ENCODE measurements around the gene MYO7A. TPM values are rescaled to one million over a fixed set of nuclear protein-coding genes. Genes with fewer than 3 reads are reported as not detected.

Gene MYO7A
- total RNA-seq, 2 experiments from 2014 or later = 0.09 to 0.14 TPM

DNA sequence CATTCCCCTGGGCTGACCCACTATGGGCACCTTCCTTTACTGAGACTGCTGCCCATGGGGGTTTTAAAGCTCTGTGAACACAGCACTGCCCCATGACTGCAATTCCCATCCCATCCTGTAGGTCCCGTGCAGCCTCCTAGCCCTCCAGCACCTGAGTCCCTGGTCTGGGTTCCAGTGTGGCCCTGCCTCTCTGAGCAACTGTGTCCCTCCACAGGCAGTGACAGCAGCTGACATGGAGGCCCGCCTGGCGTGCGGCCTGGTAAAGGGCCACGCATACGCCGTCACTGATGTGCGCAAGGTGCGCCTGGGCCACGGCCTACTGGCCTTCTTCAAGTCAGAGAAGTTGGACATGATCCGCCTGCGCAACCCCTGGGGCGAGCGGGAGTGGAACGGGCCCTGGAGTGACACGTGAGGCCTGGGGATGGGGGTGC is 12.8 kb upstream of the MYO7A start:
- ChIA-PET POLR2A (no interaction called here), CTCF (interaction anchor here (0.9 to 4.8 kb wide), 4 partner anchors 13 to 303 kb away, joined by 3 to 18 read pairs (median 8); partner anchors contain the start of gene MYO7A)
- no peaks in the 10 kb centered on the region for H3K9me3 Mint-ChIP-seq
- DNase-seq (no peak), ATAC-seq (peak; percentile 51)
- intact Hi-C loops (cut with micrococcal nuclease) = no loop called here
- no peaks in the 10 kb centered on the region for H3K27me3 Mint-ChIP-seq
- H3K4me1 Mint-ChIP-seq (ENCODE audit: low read depth) = no peaks in the 10 kb centered on the region
- H3K4me3 Mint-ChIP-seq = no peak overlapping the region
- H3K36me3 Mint-ChIP-seq (ENCODE audit: low read depth) = no peaks in the 10 kb centered on the region
- peak; percentile 37 for TF ChIP-seq CTCF (IDR thresholded peaks at IDR 0.05)
- H3K27ac Mint-ChIP-seq = no peak overlapping the region

- CTCF ChIA-PET = interaction anchor here (1.7 to 2.4 kb wide), 2 partner anchors 11 to 33 kb away, joined by 3 to 13 read pairs; partner anchors contain the start of gene MYO7A
- intact Hi-C loops (cut with micrococcal nuclease) = no loop called here
- ATAC-seq (no peak), DNase-seq (no peak)
- Mint-ChIP-seq H3K4me1 (ENCODE audit: low read depth) (no peaks in the 10 kb centered on the region), H3K36me3 (ENCODE audit: low read depth) (no peaks in the 10 kb centered on the region), H3K9me3 (no peaks in the 10 kb centered on the region), H3K27ac (no peak overlapping the region), H3K4me3 (no peak overlapping the region), H3K27me3 (no peaks in the 10 kb centered on the region)
- no peak for TF ChIP-seq CTCF (IDR thresholded peaks at IDR 0.05)
- POLR2A ChIA-PET = no interaction called here
Observed at GRCh38 chr11:77115956-77116355, 12.1 kb upstream of the MYO7A start.

- Mint-ChIP-seq H3K4me1 (ENCODE audit: low read depth) (no peaks in the 10 kb centered on the region), H3K4me3 (no peak overlapping the region), H3K27ac (no peak overlapping the region), H3K9me3 (no peaks in the 10 kb centered on the region), H3K36me3 (ENCODE audit: low read depth) (no peaks in the 10 kb centered on the region), H3K27me3 (no peaks in the 10 kb centered on the region)
- no peak for TF ChIP-seq CTCF (IDR thresholded peaks at IDR 0.05)
- DNase-seq (no peak), ATAC-seq (no peak)
- ChIA-PET CTCF (interaction anchor here (1.2 to 2.4 kb wide), 4 partner anchors 10 to 198 kb away, joined by 4 to 13 read pairs (median 6); partner anchors contain the start of gene MYO7A), POLR2A (no interaction called here)
- intact Hi-C loops (cut with micrococcal nuclease) = no loop called here
Observed at GRCh38 chr11:77117492-77117891, 10.6 kb upstream of the MYO7A start.

GRCh38 chr11:77118086-77118485 is 10.0 kb upstream of the MYO7A start:
- DNase-seq = no peak
- no peak for ATAC-seq
- intact Hi-C loops (cut with micrococcal nuclease) = no loop called here
- H3K9me3 Mint-ChIP-seq = no peaks in the 10 kb centered on the region
- no peak for TF ChIP-seq CTCF (IDR thresholded peaks at IDR 0.05)
- H3K36me3 Mint-ChIP-seq (ENCODE audit: low read depth) = no peaks in the 10 kb centered on the region
- H3K4me3 Mint-ChIP-seq = no peak overlapping the region
- no peak overlapping the region for H3K27ac Mint-ChIP-seq
- CTCF ChIA-PET = interaction anchor here (2.4 kb wide), 1 partner anchor 9 kb away, joined by 13 read pairs; the partner anchor contains the start of gene MYO7A
- no peaks in the 10 kb centered on the region for H3K4me1 Mint-ChIP-seq (ENCODE audit: low read depth)
- POLR2A ChIA-PET = no interaction called here
- H3K27me3 Mint-ChIP-seq = no peaks in the 10 kb centered on the region

DNA sequence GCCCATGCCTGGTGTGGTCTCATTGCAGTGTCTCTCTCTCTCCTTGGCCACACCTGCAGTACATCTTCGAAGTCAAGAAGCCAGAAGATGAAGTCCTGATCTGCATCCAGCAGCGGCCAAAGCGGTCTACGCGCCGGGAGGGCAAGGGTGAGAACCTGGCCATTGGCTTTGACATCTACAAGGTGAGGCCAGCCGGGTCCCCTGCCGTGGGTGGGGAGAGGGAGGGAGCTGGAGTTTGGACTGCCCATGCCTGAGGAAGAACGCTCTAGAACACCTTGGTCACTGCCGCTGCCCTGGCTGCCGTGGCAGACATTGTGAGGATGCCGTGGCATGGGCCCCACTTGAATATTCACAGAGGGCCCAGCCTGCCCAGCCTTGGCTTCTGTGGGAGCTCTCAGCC is 9.1 kb upstream of the MYO7A start:
- Mint-ChIP-seq H3K36me3 (ENCODE audit: low read depth) (no peaks in the 10 kb centered on the region), H3K4me1 (ENCODE audit: low read depth) (no peaks in the 10 kb centered on the region), H3K4me3 (no peak overlapping the region), H3K27ac (no peak overlapping the region), H3K9me3 (no peaks in the 10 kb centered on the region), H3K27me3 (no peaks in the 10 kb centered on the region)
- ChIA-PET CTCF (interaction anchor here (1.2 kb wide), 1 partner anchor 28 kb away, joined by 3 read pairs; no protein-coding TSS in a partner anchor), POLR2A (no interaction called here)
- DNase-seq (no peak), ATAC-seq (no peak)
- TF ChIP-seq CTCF (IDR thresholded peaks at IDR 0.05) = no peak
- intact Hi-C loops (cut with micrococcal nuclease) = no loop called here

Data from activated CD8-positive, alpha-beta T cell treated with anti-CD3 and anti-CD28 coated beads for 36 hours (primary cell).